Left ventricle myocardium inferior (tissue), 1 donor: Measurements from ENCODE around the gene ZNRF3. TPM values are rescaled to one million over a fixed set of nuclear protein-coding genes. Genes with fewer than 3 reads are reported as not detected.
"Not testable (repeated sequence)": the region's sequence is repeated elsewhere in the genome, so short reads cannot be mapped to it uniquely, and the experiment has no call there.

Experiments used
- DNase-seq: peaks from one replicate; pipeline ENCODE4 v3.0.0-alpha.2; 2020
- H3K27ac ChIP-seq: fragments of 200-600 bp; replicated peaks from 2 replicates; pipeline ENCODE4 v1.8.0; 2021
- H3K27me3 ChIP-seq: fragments of 200-600 bp; 2 replicates; pipeline ENCODE4 v1.8.0; 2021; ENCODE audit warnings: low read depth
- H3K36me3 ChIP-seq: fragments of 200-600 bp; 2 replicates; pipeline ENCODE4 v1.8.0; 2021
- H3K4me1 ChIP-seq: fragments of 200-600 bp; 2 replicates; pipeline ENCODE4 v1.8.0; 2021
- H3K4me3 ChIP-seq: fragments of 200-600 bp; 2 replicates; pipeline ENCODE4 v1.8.0; 2021; ENCODE audit warnings: mild to moderate bottlenecking, moderate library complexity
- H3K9me3 ChIP-seq: fragments of 200-600 bp; replicated peaks from 2 replicates; pipeline ENCODE4 v1.8.0; 2021
- CTCF ChIP-seq: fragments of 200-600 bp; IDR thresholded peaks from 2 replicates; pipeline ENCODE4 v1.8.0; 2021; ENCODE audit warnings: antibody characterized with exemption, mild to moderate bottlenecking, borderline replicate concordance
- intact Hi-C: fragments of 100-400 bp; cut with micrococcal nuclease; formaldehyde crosslinking; loops from one replicate; pipeline ENCODE4 v1.11.0; 2022
- total RNA-seq: library from RNA; stranded (reverse); fragmentation: NEBNext Ultra II Directional; extraction: Animal tissue kit (Norgen Biotek cat#: 25700); gene quantifications from one replicate; pipeline ENCODE4 v1.2.1, GENCODE V29; 2021
- donor health status: DM: no; HTN: yes; CAD: no; lungs with severe emphysema.

ZNRF3 gene
- total RNA-seq, 1 donor from 2014 or later, result 6.3 TPM

- Histone ChIP-seq H3K4me1 (peaks cover 30% of the 10 kb centered on the region), H3K27ac (peak overlapping the region; percentile 72), H3K27me3 (no peaks in the 10 kb centered on the region), H3K4me3 (no peak overlapping the region), H3K9me3 (no peaks in the 10 kb centered on the region), H3K36me3 (no peaks in the 10 kb centered on the region)
- no peak for DNase-seq
- TF ChIP-seq CTCF, result no peak
- intact Hi-C loops, result no loop called here
Observed at GRCh38 chr22:29032014-29032475, 148.7 kb downstream of the ZNRF3 start.

DNA sequence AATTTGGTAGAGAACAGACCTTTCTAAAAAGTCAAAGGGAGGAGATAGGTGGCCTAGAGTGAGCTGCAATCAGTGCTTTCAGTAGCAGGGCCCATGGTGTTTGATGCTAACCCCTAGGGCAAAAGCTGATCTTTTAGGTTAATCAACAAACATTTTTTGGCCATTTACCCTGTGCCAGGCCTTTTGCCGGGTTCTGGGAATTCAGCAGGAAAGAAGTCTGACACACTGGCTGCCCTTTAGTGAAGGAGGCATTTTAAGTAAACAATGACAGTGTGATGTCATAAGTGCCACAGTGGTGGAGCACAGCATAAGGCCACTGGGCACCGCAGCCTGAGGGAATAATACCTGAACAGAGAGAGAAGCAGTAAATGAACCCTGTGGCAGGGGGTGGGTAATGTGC lies 149.2 kb downstream of the ZNRF3 start:
- Histone ChIP-seq H3K4me3 (no peak overlapping the region), H3K27me3 (no peaks in the 10 kb centered on the region), H3K27ac (no peak overlapping the region), H3K4me1 (peaks cover 30% of the 10 kb centered on the region), H3K36me3 (no peaks in the 10 kb centered on the region), H3K9me3 (no peaks in the 10 kb centered on the region)
- no peak for TF ChIP-seq CTCF
- no peak for DNase-seq
- intact Hi-C loops, result no loop called here

DNA sequence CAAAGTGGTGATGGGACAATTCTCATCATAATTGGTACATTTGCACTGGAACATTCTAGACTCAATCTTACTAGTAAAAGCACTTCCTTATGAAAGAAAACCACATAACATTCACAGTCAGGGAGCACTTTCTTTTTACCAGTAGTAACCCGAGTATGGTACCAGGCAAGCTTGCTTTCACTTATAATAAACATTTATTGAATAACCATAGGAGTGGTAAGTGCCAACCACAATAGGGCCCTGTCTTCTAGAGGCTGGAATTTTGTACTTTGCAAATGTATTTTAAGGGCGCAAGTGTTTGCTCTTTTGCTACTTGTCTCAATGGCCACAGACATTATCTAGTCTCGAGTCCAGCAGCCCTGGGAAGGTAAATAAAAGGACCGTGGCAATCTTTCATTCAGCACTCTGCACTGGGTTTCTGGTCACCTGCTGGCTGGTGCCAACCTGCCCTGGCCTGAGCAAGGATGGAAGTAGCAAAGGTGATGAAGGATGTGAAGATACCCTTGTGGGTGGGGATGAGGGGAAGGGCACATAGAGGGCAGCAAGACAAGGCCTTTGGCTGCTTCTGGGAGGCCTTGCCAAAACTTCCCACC lies 154.1 kb downstream of the ZNRF3 start:
- intact Hi-C loops, result no loop called here
- Histone ChIP-seq H3K4me1 (peaks cover 9% of the 10 kb centered on the region), H3K9me3 (no peaks in the 10 kb centered on the region), H3K27ac (no peak overlapping the region), H3K4me3 (no peak overlapping the region), H3K36me3 (no peaks in the 10 kb centered on the region), H3K27me3 (no peaks in the 10 kb centered on the region)
- TF ChIP-seq CTCF, result no peak
- DNase-seq, result no peak

- Histone ChIP-seq H3K4me3 (no peak overlapping the region), H3K36me3 (peaks cover 12% of the 10 kb centered on the region), H3K9me3 (no peaks in the 10 kb centered on the region), H3K4me1 (peaks cover 4% of the 10 kb centered on the region), H3K27ac (no peak overlapping the region), H3K27me3 (no peaks in the 10 kb centered on the region)
- TF ChIP-seq CTCF, result no peak
- DNase-seq, result no peak
- intact Hi-C loops, result no loop called here
Observed at GRCh38 chr22:29039148-29039547, 155.8 kb downstream of the ZNRF3 start.

DNA sequence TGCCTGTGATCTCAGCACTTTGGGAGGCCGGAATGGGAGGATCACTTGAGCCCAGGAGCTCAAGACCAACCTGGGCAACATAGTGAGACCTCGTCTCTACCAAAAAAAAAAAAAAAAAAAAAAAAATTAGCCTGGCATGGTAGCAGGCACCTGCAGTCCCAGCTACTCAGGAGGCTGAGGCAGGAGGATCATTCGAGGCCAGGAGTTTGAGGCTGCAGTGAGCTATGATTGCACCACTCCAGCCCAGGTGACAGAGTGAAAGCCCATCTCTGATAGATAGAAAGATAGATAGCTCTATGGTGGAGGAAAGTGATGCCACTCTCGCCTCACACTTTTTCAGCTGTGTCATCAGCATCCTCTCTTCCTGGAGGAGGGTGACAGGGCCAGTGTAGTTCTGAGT lies 156.3 kb downstream of the ZNRF3 start:
- intact Hi-C loops, result loop anchor here (2.0 kb wide), 1 partner anchor 183 kb away; no protein-coding TSS in a partner anchor
- not testable (repeated sequence) for H3K9me3 ChIP-seq, H3K27ac ChIP-seq, H3K4me1 ChIP-seq, DNase-seq, H3K27me3 ChIP-seq, H3K4me3 ChIP-seq
- H3K36me3 ChIP-seq, result peaks cover 17% of the 10 kb centered on the region

- no peak overlapping the region for H3K27ac ChIP-seq
- H3K27me3 ChIP-seq, result no peaks in the 10 kb centered on the region
- peak; percentile 99 for TF ChIP-seq CTCF
- peaks cover 26% of the 10 kb centered on the region for H3K36me3 ChIP-seq
- H3K4me3 ChIP-seq, result no peak overlapping the region
- no peak for DNase-seq
- no peaks in the 10 kb centered on the region for H3K9me3 ChIP-seq
- intact Hi-C loops, result loop anchor here (2.0 kb wide), 1 partner anchor 184 kb away; no protein-coding TSS in a partner anchor
- peaks cover 4% of the 10 kb centered on the region for H3K4me1 ChIP-seq
Observed at GRCh38 chr22:29040385-29041275, 157.3 kb downstream of the ZNRF3 start.
